HCT116 (cell line): ENCODE data around the gene MAST4.

Source experiments
- ATF3 ChIP-seq: IDR thresholded peaks from 2 replicates; pipeline ENCODE4 v1.6.1; 2012
- POLR2AphosphoS5 ChIP-seq: IDR thresholded peaks from 2 replicates; pipeline ENCODE4 v1.6.1; 2011; ENCODE audit warnings: mild to moderate bottlenecking, low read depth, low read length, moderate library complexity
- ZNF274 ChIP-seq: fragments of 200-500 bp; sonication (Bioruptor generic); IDR thresholded peaks from 2 replicates; pipeline ENCODE4 v1.6.1; 2014; ENCODE audit warnings: mild to moderate bottlenecking, low read depth, low read length, inconsistent platforms

GRCh38 chr5:66892716-66893115, 296.5 kb downstream of the MAST4 start:
- TF ChIP-seq POLR2AphosphoS5 (no peak), ZNF274 (no peak), ATF3 (no peak)
